ENCODE results near the gene GFOD1.

DNA sequence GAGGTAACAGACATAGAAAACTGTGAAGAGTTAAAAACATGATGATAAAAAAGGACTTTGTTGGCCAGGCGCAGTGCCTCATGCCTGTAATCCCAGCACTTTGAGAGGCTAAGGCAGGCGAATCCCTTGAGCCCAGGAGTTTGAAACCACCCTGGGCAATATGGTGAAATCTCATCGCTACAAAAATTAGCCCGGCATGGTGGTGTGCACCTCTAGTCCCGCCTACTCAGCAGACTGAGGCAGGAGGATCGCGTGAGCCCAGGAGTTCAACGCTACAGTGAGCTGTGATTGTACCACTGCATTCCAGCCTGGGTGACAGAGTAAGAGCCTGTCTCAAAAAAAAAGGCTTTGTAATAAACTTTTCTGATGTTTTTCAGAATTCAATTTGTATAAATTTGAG lies 60.1 kb downstream of the GFOD1 start:
- TF ChIP-seq, protein P1, sequence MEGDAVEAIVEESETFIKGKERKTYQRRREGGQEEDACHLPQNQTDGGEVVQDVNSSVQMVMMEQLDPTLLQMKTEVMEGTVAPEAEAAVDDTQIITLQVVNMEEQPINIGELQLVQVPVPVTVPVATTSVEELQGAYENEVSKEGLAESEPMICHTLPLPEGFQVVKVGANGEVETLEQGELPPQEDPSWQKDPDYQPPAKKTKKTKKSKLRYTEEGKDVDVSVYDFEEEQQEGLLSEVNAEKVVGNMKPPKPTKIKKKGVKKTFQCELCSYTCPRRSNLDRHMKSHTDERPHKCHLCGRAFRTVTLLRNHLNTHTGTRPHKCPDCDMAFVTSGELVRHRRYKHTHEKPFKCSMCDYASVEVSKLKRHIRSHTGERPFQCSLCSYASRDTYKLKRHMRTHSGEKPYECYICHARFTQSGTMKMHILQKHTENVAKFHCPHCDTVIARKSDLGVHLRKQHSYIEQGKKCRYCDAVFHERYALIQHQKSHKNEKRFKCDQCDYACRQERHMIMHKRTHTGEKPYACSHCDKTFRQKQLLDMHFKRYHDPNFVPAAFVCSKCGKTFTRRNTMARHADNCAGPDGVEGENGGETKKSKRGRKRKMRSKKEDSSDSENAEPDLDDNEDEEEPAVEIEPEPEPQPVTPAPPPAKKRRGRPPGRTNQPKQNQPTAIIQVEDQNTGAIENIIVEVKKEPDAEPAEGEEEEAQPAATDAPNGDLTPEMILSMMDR (IDR thresholded peaks at IDR 0.05) = no peak
- no peak for TF ChIP-seq POLR2A (IDR thresholded peaks at IDR 0.05)

Data from heart left ventricle (tissue), 13 donors.